Fibroblast of pulmonary artery (primary cell): ENCODE results near the gene VEGFD.
A peak's percentile ranks its signal among the peaks of the same experiment; 100 is the strongest.

Experiments used
- DNase-seq: peaks from one replicate; pipeline ENCODE4 v3.0.0-alpha.2; 2010; ENCODE audit warnings: low read depth
- H3K4me3 ChIP-seq: replicated peaks from 2 replicates; pipeline ENCODE4 v1.5.1; 2011; ENCODE audit warnings: low read depth, mild to moderate bottlenecking, control low read depth, low read length, moderate library complexity
- TF ChIP-seq, protein P1 (sequence below): IDR thresholded peaks from 2 replicates; pipeline ENCODE4 v1.5.1; 2011; ENCODE audit warnings: mild to moderate bottlenecking, control low read depth, low read length, inconsistent platforms; ENCODE audit errors: missing control alignments

Gene VEGFD, protein sequence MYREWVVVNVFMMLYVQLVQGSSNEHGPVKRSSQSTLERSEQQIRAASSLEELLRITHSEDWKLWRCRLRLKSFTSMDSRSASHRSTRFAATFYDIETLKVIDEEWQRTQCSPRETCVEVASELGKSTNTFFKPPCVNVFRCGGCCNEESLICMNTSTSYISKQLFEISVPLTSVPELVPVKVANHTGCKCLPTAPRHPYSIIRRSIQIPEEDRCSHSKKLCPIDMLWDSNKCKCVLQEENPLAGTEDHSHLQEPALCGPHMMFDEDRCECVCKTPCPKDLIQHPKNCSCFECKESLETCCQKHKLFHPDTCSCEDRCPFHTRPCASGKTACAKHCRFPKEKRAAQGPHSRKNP

DNA sequence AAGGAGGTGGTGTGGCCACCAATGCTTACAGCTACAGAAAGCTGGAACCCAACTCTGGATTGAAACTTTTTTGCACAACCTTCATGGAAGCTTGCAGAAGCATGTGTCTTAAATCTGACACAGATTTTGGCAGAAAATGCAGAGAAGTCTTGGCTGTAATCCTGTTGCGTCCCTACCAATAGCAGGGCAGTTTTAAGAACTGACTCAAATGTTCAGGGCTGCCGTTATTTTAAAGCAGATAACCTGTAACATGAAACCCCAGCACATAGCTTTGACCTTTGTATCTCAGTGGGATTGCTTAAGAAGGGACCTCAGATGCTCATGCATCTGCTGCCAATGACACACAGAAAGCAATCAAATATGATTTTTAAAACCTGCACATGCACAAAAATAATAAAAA is at the start of gene VEGFD:
Gene VEGFD (minus strand): TSS at position 110 of the 400 bp plus-strand sequence. CDS start 467 bp downstream, outside the sequence.
- no peak within 1 kb of the TSS for H3K4me3 ChIP-seq
- TF ChIP-seq, protein P1, sequence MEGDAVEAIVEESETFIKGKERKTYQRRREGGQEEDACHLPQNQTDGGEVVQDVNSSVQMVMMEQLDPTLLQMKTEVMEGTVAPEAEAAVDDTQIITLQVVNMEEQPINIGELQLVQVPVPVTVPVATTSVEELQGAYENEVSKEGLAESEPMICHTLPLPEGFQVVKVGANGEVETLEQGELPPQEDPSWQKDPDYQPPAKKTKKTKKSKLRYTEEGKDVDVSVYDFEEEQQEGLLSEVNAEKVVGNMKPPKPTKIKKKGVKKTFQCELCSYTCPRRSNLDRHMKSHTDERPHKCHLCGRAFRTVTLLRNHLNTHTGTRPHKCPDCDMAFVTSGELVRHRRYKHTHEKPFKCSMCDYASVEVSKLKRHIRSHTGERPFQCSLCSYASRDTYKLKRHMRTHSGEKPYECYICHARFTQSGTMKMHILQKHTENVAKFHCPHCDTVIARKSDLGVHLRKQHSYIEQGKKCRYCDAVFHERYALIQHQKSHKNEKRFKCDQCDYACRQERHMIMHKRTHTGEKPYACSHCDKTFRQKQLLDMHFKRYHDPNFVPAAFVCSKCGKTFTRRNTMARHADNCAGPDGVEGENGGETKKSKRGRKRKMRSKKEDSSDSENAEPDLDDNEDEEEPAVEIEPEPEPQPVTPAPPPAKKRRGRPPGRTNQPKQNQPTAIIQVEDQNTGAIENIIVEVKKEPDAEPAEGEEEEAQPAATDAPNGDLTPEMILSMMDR = no peak
- DNase-seq = peak; percentile 71

DNA sequence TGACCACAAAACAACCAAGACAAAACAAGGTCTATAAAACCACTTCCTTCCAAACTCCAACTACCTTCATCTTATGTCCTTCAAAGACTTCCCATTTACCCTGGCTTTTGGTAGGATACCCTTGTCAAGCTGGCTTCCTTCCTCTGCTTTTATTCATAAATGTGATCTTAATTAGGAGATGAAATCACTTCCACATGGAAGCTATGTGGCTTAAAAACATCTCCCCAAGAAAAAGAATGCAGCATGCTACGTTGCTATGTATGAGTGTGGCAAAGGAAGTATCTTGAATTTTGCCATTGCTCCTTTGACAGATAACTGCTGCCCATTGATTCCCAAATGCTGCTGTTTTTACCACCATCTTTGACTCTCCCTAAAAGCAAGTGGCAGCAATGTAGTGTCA is 46.4 kb upstream of the VEGFD start:
- TF ChIP-seq, protein P1 = no peak
- DNase-seq = no peak
- no peak overlapping the region for H3K4me3 ChIP-seq

DNA sequence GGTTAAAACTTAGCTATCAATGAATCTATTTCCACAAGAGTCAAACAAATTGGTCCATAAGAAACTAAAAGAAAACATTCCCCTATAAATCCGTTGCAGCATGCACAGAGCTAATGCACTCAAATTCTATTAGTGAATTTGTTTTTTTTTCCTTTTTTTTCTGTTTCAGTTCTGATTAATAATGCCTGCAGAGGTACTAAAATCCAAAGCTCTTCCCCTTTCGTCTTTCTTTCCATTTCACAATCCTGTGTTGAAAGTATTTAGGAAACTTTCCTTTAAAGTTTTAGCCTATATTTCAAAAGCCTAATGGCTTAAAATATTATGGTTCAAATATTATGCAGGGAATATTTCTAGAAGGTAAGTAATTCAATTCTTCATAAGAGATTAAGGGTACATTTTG is 45.9 kb upstream of the VEGFD start:
- no peak for DNase-seq
- H3K4me3 ChIP-seq = no peak overlapping the region

DNA sequence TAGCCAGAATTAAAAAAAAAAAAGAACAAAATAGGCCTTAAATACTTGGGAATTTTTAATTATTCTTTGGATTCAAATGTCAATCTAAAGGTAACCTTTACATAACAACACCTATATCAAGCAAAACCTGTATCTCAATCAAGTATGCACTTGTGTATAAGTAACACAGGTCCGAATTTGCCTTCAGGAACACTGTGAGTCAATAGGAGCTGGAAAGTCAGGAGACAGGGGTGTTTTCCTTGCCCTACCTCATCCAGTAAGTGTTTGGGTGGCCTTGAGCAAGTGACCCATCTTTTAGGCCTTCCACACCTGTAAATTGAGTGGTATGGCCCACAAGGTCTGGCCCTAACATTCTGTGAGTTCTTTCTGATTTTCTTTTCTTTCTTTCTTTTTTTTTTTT is 40.8 kb upstream of the VEGFD start:
- no peak for DNase-seq
- no peak overlapping the region for H3K4me3 ChIP-seq
- TF ChIP-seq, protein P1 = no peak

More for the DNA sequence above, 45.9 kb upstream of the VEGFD start:
- TF ChIP-seq, protein P1 = no peak

DNA sequence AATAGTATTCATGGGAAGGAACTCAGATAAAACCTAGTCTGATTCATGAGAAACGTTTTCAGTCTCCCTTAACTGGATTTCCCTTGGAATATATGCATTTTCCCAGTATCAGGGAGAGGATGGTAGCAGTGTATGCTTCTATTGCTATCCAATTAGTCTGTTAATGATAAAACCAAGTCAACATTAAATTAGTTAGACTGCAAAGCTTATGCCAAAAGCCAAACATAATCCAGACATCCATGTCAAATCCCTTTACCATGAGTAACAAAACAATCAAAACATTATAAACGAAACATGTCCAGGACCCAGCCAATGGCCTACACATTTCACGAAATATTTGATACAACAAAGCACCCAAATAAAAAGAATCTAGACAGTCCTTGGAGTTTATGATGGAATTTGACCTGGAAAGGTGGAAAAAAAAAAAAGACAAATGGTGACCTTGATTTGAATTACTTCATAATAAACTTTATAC is 34.5 kb upstream of the VEGFD start:
- no peak overlapping the region for H3K4me3 ChIP-seq
- TF ChIP-seq, protein P1 = no peak
- no peak for DNase-seq

DNA sequence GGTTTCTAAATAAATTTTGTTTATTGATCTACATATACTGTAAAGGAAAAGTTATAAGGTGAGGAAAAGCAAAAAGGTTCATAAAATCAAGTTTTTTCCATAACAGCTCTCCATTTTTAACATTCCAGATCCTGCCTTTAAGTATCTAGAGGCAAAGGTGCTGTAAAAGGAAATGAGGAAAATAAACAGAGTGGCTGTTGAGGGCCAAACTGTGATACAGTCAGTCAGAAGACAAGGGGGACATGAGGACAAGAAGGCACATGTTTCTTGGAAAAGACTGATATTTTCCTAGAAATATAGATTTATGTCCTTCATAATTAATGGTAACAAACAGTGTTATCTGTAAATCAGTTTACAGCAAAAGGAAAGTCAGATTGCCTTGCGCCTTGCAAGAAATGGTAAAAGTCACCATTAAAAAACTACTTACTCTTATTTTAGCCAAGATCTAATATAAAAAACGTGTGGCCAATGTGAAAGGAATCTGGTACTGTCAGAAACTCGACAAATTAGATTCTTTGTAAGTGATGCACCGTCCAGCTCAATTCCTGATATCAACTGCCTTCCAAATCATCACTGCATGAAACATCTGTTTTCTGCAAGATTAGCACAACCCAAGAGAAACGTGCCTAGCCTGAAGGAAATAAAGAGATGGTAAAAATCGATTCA is 34.0 kb upstream of the VEGFD start:
- DNase-seq = peak; percentile 44
- TF ChIP-seq, protein P1 = no peak
- H3K4me3 ChIP-seq = no peak overlapping the region
